Heart left ventricle (tissue), 16 donors: ENCODE data around the gene GNB4. TPM values are rescaled to one million over a fixed set of nuclear protein-coding genes. Genes with fewer than 3 reads are reported as not detected.

Experiments
- ATAC-seq, 4 donors: fragments of 200-7000 bp; cut with Tn5 transposase; one replicate each; pipeline ENCODE4 v1.9.1; 2020 to 2022; ENCODE audit warnings: moderate library complexity in 4 of 4, mild to moderate bottlenecking in 3 of 4, moderate number of reproducible peaks in 1 of 4
- DNase-seq, 5 donors: peaks; one replicate each; pipeline ENCODE4 v3.0.0-alpha.2; 2020
- H3K27ac ChIP-seq, 12 donors: fragments of 200-600 bp; sonication (generic) in 4 of 12; one replicate each; pipeline versions ENCODE4 v1.5.0 to v1.8.0; 2016 to 2022; ENCODE audit warnings: mild to moderate bottlenecking in 2 of 12
- H3K27me3 ChIP-seq, 9 donors: fragments of 200-600 bp; sonication (generic) in 2 of 9; one replicate each; pipeline versions ENCODE4 v1.5.1 to v1.8.0; 2016 to 2022; ENCODE audit warnings: mild to moderate bottlenecking in 3 of 9
- H3K36me3 ChIP-seq, 9 donors: fragments of 200-600 bp; sonication (generic) in 2 of 9; one replicate each; pipeline versions ENCODE4 v1.5.0 to v1.8.0; 2018 to 2022; ENCODE audit warnings: mild to moderate bottlenecking in 2 of 9
- H3K4me1 ChIP-seq, 12 donors: fragments of 200-600 bp; sonication (generic) in 4 of 12; one replicate each; pipeline versions ENCODE4 v1.5.0 to v1.8.0; 2016 to 2022; ENCODE audit warnings: mild to moderate bottlenecking in 3 of 12
- H3K4me3 ChIP-seq, 12 donors: fragments of 200-600 bp; sonication (generic) in 4 of 12; one replicate each; pipeline versions ENCODE4 v1.5.0 to v1.8.0; 2017 to 2022; ENCODE audit warnings: mild to moderate bottlenecking in 9 of 12, moderate library complexity in 4 of 12
- H3K9me3 ChIP-seq, 12 donors: fragments of 200-600 bp; sonication (generic) in 4 of 12; one replicate each; pipeline versions ENCODE4 v1.5.0 to v1.8.0; 2016 to 2022; ENCODE audit warnings: mild to moderate bottlenecking in 1 of 12
- CTCF ChIP-seq, 12 donors: fragments of 200-600 bp; sonication (generic) in 4 of 12; IDR thresholded peaks; one replicate each; pipeline versions ENCODE4 v1.5.0 to v1.8.0; 2018 to 2022; ENCODE audit warnings: antibody characterized with exemption in 12 of 12, mild to moderate bottlenecking in 5 of 12
- POLR2A ChIP-seq, 2 donors: fragments of 450-650 bp; IDR thresholded peaks; one replicate each; pipeline ENCODE4 v1.6.1; 2017; ENCODE audit warnings: antibody characterized with exemption in 2 of 2, mild to moderate bottlenecking in 2 of 2, moderate library complexity in 2 of 2
- WGBS, 4 donors: extraction: QIAGEN DNeasy Blood & Tissue Kit in 2 of 4; methylation state at CpG; one replicate each; pipeline versions ENCODE4 v1.1.5 to v1.1.7; 2013 to 2018; 5-methylcytosine and 5-hydroxymethylcytosine counted together
- intact Hi-C, 10 donors: fragments of 100-400 bp; cut with DNase I; formaldehyde crosslinking; loops; one replicate each; pipeline versions ENCODE4 v1.11.1 to v1.14.2; 2022
- polyA plus RNA-seq, 2 donors: library from polyadenylated mRNA; stranded (reverse); fragments of 200-250 nt; gene quantifications; one replicate each; pipeline ENCODE4 v1.2.3, GENCODE V29; 2013
- total RNA-seq, 9 donors: library from RNA; depleted of rRNA in 2 of 9; stranded (reverse); fragments of >200 nt in 2 of 9; fragmentation: NEBNext Ultra II Directional in 3 of 9; extraction: Animal tissue kit (Norgen Biotek cat#: 25700) in 3 of 9; gene quantifications; one replicate each; pipeline versions ENCODE4 v1.1.0 to v1.2.4, GENCODE V29; 2016 to 2023
- donor health status: ischemic (EF 13 %, LVEDD 7.1; RV severe dilation, severe dysfunction).
- donor health status: healthy with polysubstance abuse.
- donor health status: DM: no; HTN: yes; CAD: no.
- donor health status: DM: no; HTN: no; CAD: no.
- donor health status: ischemic (EF 25% LVEDD 6.9; RV normal size, moderate dysfunction).
- donor health status: ischemic (EF 25% LVEDD 5.7; RV mildly dilated, moderate dysfunction).
- donor health status: healthy.
- donor health status: DM: yes; HTN: yes; CAD: no.
- donor health status: ischemic (EF 35%, LVEDD 5.7; RV mildly dilated, moderate dysfunction).
- donor health status: nonischemic (EF 11% LVEDD 7.7; RV severe dilation, severe dysfunction).
- donor health status: DM: yes; HTN: yes; CAD: no.
- donor health status: PGD.
- donor health status: ischemic (EF 29% LVEDD 5.4; RV normal size, mild dysfunction).
- donor health status: nonischemic (EF 23%, LVEDD 6.1; RV moderate dilation, normal function).

The GNB4 gene
- total and polyA plus RNA-seq, 11 donors, result 6.1 to 75.1 (median 12.5) TPM

GRCh38 chr3:179415377-179415776, 35.9 kb downstream of the GNB4 start:
- Histone ChIP-seq H3K4me3 (no peak overlapping the region), H3K36me3 (peaks cover 0 to 98% (median 73%) of the 10 kb centered on the region in 9 donors), H3K27me3 (no peaks in the 10 kb centered on the region), H3K9me3 (no peaks in the 10 kb centered on the region), H3K4me1 (peaks cover 0 to 16% (median 4%) of the 10 kb centered on the region in 12 donors), H3K27ac (peak overlapping the region in 8 of 12 donors; percentile 16 to 66 (median 32))
- DNase-seq, result no peak
- WGBS, 4 donors, result 57 to 64% (median 60%) methylated on average over 4 of the region's 4 CpGs
- peak; percentile 80 to 95 (median 90) for ATAC-seq
- intact Hi-C loops, result no loop called here
- no peak for TF ChIP-seq CTCF (IDR thresholded peaks at IDR 0.05)
- no peak for TF ChIP-seq POLR2A (IDR thresholded peaks at IDR 0.05)

- WGBS, 4 donors, result 55 to 72% (median 60%) methylated on average over 2 of the region's 2 CpGs
- H3K4me3 ChIP-seq, result no peak overlapping the region
- DNase-seq (no peak), ATAC-seq (peak in 3 of 4 donors; percentile 38 to 53 (median 39))
- H3K4me1 ChIP-seq, result peaks cover 0 to 16% (median 4%) of the 10 kb centered on the region in 12 donors
- peak overlapping the region in 7 of 12 donors; percentile 16 to 66 (median 34) for H3K27ac ChIP-seq
- no peaks in the 10 kb centered on the region for H3K9me3 ChIP-seq
- H3K36me3 ChIP-seq, result peaks cover 0 to 98% (median 73%) of the 10 kb centered on the region in 9 donors
- TF ChIP-seq CTCF (IDR thresholded peaks at IDR 0.05), result no peak
- no peak for TF ChIP-seq POLR2A (IDR thresholded peaks at IDR 0.05)
- intact Hi-C loops, result no loop called here
- H3K27me3 ChIP-seq, result no peaks in the 10 kb centered on the region
Observed at GRCh38 chr3:179414804-179415203, 36.5 kb downstream of the GNB4 start.

GRCh38 chr3:179410999-179411398, 40.3 kb downstream of the GNB4 start:
- no peak overlapping the region for H3K27ac ChIP-seq
- TF ChIP-seq POLR2A (IDR thresholded peaks at IDR 0.05) (no peak), CTCF (IDR thresholded peaks at IDR 0.05) (no peak)
- DNase-seq (no peak), ATAC-seq (no peak)
- peaks cover 0 to 89% (median 70%) of the 10 kb centered on the region in 9 donors for H3K36me3 ChIP-seq
- peaks cover 0 to 11% (median 4%) of the 10 kb centered on the region in 12 donors for H3K4me1 ChIP-seq
- H3K27me3 ChIP-seq, result no peaks in the 10 kb centered on the region
- intact Hi-C loops, result no loop called here
- no peaks in the 10 kb centered on the region for H3K9me3 ChIP-seq
- no peak overlapping the region for H3K4me3 ChIP-seq

GRCh38 chr3:179410331-179410730, 40.9 kb downstream of the GNB4 start:
- Histone ChIP-seq H3K4me3 (no peak overlapping the region), H3K27ac (no peak overlapping the region), H3K36me3 (peaks cover 0 to 90% (median 77%) of the 10 kb centered on the region in 9 donors), H3K4me1 (peaks cover 0 to 7% (median 2%) of the 10 kb centered on the region in 12 donors), H3K27me3 (no peaks in the 10 kb centered on the region), H3K9me3 (no peaks in the 10 kb centered on the region)
- 90 to 97% (median 95%) methylated on average over 2 of the region's 2 CpGs for WGBS, 4 donors
- ATAC-seq (no peak), DNase-seq (no peak)
- intact Hi-C loops, result no loop called here
- no peak for TF ChIP-seq CTCF (IDR thresholded peaks at IDR 0.05)
- TF ChIP-seq POLR2A (IDR thresholded peaks at IDR 0.05), result no peak
